HL-60/S4 treated with retinoic acid at 250 ng/mL for 4 days and 3 days (cell line): Measurements from ENCODE around the gene SORCS1.

ENCODE experiments used
- in situ Hi-C: fragments of 300-500 bp; cut with MboI; formaldehyde crosslinking; loops from 2 replicates; pipeline ENCODE4 v1.7.0; 2022; ENCODE audit warnings: low sequenced_read_pairs

Gene SORCS1

GRCh38 chr10:106560925-106561640, 603.4 kb downstream of the SORCS1 start:
- in situ Hi-C loops: no loop called here

GRCh38 chr10:106559442-106559841, 605.1 kb downstream of the SORCS1 start:
- in situ Hi-C loops: no loop called here

- in situ Hi-C loops: no loop called here
Measured at GRCh38 chr10:106557951-106558733, 606.4 kb downstream of the SORCS1 start.

- in situ Hi-C loops: no loop called here
Measured at GRCh38 chr10:106557053-106557452, 607.5 kb downstream of the SORCS1 start.

- in situ Hi-C loops: no loop called here
Measured at GRCh38 chr10:106555599-106555998, 608.9 kb downstream of the SORCS1 start.

GRCh38 chr10:106551501-106552062, 612.9 kb downstream of the SORCS1 start:
- in situ Hi-C loops: no loop called here

- in situ Hi-C loops: no loop called here
Measured at GRCh38 chr10:106548832-106549231, 615.7 kb downstream of the SORCS1 start.

GRCh38 chr10:106547047-106547635, 617.4 kb downstream of the SORCS1 start:
- in situ Hi-C loops: no loop called here

- in situ Hi-C loops: no loop called here
Measured at GRCh38 chr10:106542461-106542860, 622.0 kb downstream of the SORCS1 start.

- in situ Hi-C loops: no loop called here
Measured at GRCh38 chr10:106540645-106541044, 623.9 kb downstream of the SORCS1 start.

GRCh38 chr10:106537866-106538265, 626.6 kb downstream of the SORCS1 start:
- in situ Hi-C loops: no loop called here

GRCh38 chr10:106535304-106535953, 629.1 kb downstream of the SORCS1 start:
- in situ Hi-C loops: no loop called here

- in situ Hi-C loops: no loop called here
Measured at GRCh38 chr10:106534441-106534840, 630.1 kb downstream of the SORCS1 start.

GRCh38 chr10:106528702-106529101, 635.8 kb downstream of the SORCS1 start:
- in situ Hi-C loops: no loop called here

- in situ Hi-C loops: no loop called here
Measured at GRCh38 chr10:106525835-106526234, 638.7 kb downstream of the SORCS1 start.
